Measurements from ENCODE around the gene ZBTB32. TPM values are rescaled to one million over a fixed set of nuclear protein-coding genes. Genes with fewer than 3 reads are reported as not detected.

The ZBTB32 gene
- total and polyA plus RNA-seq, 2 of the 8 experiments (the other 6 are each of a cell fraction or from before 2014, with no cell fraction given), result 0.11 to 0.50 TPM

- no peak for TF ChIP-seq EP300 (IDR thresholded peaks at IDR 0.05; ENCODE audit: borderline replicate concordance in 1 of 2, low read depth in 2 of 2, low read length in 2 of 2)
- TF ChIP-seq TBP (IDR thresholded peaks at IDR 0.05; ENCODE audit: low read depth, low read length), result no peak
- TF ChIP-seq SIN3A (conservative IDR thresholded peaks at IDR 0.05 in 1 of 2, IDR thresholded peaks at IDR 0.05 in 1 of 2; ENCODE audit: low read depth in 1 of 2, low read length in 2 of 2), result peak in 1 of 2 experiments; percentile 30; a peak in 1 of 4 replicates
- no peak for TF ChIP-seq CBX5 (IDR thresholded peaks at IDR 0.05; ENCODE audit: low read depth, low read length)
- no peak for TF ChIP-seq ATF2 (IDR thresholded peaks at IDR 0.05; ENCODE audit: low read length)
- TF ChIP-seq FOSL1 (IDR thresholded peaks at IDR 0.05; ENCODE audit: insufficient read depth, low read depth, low read length), result no peak
- no peak for TF ChIP-seq HDAC6 (IDR thresholded peaks at IDR 0.05; ENCODE audit: low read depth, low read length)
- no peak for TF ChIP-seq GTF2F1 (IDR thresholded peaks at IDR 0.05; ENCODE audit: borderline replicate concordance, low read depth, low read length)
- no peak for TF ChIP-seq TAF1 (IDR thresholded peaks at IDR 0.05; ENCODE audit: low read depth, low read length)
- no peak for TF ChIP-seq CEBPB (IDR thresholded peaks at IDR 0.05; ENCODE audit: low read depth, low read length)
Observed at GRCh38 chr19:35755550-35756376, 51.4 kb downstream of the ZBTB32 start (continued).
